GM18868 (cell line): ENCODE measurements around the gene SLC7A4.
"Not testable (repeated sequence)": the region's sequence is repeated elsewhere in the genome, so short reads cannot be mapped to it uniquely, and the experiment has no call there.

ENCODE experiments used
- ATAC-seq: cut with Tn5 transposase; IDR thresholded peaks from one replicate; pipeline ENCODE4 v1.9.1; 2021; ENCODE audit warnings: mild to moderate bottlenecking, moderate library complexity; ENCODE audit not compliant: unreplicated experiment

SLC7A4 gene

DNA sequence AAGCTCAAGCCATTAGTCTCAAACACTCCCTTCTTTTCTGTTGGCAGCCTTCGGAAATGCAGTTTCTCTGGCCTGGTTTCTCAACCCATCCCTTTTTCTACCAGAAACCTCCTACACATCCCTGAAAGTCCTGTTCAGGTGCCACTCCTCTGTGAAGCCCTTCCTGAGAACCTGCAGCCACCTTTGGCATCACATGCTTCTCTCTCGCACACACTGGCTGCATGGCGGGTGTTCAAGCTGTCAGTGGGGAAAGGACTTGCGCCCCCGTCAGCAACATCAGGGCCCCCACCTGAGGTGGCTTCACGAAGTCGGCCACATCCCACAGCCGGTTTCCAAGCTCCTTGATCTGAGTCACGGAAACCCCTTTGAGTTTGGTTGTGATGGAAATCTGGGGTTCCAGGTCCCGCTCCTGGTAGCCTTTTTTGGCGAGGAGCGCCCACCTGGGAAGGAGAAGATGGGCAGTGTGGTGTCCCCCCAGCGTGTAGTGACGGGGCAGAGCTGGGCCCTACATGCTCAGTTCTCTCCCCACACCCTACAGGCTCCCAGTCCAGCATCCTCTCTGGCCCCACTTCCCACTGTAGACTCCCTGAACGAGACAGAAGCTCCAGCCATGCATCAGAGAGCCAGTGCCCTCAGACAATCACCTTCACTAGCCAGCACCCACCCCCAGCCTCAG lies 11.6 kb upstream of the SLC7A4 start:
- no peak for ATAC-seq

DNA sequence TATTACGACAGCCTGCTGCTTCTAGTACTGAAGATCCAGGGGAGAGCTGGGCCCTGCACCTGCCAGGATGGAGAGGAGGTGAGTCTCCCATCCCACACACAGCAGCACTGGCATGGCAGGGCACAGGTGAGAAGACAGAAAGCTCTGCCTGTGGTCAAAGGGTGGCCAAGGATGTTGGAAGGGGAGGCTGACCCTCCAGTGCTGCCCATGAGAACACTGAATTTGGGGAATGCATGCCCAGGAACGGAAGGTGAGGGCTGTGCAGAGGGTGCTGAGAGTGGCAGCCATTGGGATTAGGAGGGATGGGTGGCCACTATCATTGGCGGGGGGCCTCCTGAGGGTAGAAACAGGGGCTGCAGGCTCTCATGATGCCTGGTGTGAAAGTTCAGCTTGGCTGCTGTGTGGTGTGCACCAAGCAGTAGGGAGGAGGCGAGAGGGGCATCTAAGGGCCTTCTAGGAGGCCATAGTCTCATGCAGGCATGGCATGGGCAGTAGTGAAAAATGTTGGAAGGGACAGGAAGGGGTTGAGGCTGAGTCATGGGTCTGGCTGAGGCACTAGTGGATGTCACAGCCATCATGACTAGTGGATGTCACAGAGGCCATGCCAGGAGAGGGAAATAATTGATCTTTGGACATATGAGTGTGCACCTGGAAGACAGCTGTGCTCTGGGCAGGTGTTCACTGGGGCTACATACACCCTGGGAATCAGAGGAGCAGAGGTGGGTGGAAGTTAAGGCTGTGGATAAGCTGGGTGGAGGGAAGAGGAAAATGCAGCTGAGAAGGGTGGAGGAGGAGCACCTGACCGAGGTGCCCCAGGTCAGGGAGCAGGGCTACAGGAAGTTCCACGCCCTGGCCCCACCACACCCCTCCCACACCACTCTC lies 10.9 kb upstream of the SLC7A4 start:
- ATAC-seq: no peak

DNA sequence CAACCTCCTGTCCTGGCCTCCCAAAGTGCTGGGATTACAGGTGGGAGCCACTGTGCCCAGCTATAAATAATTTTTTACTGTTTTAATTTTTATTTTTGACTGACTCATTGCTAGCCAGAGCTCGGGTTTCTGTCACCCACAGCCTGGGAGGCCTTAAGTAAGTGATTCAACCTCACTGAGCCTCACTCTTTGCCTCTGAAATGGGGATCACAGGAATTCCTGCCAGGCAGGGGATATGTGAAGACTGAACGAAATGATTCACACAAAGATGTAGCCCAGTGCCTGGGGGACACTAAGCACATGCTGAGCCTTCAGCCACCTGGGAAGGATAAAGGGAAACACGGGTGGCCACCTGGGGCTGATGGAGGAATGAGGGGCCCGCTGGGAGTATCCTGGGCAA lies 9.6 kb upstream of the SLC7A4 start:
- ATAC-seq: no peak

DNA sequence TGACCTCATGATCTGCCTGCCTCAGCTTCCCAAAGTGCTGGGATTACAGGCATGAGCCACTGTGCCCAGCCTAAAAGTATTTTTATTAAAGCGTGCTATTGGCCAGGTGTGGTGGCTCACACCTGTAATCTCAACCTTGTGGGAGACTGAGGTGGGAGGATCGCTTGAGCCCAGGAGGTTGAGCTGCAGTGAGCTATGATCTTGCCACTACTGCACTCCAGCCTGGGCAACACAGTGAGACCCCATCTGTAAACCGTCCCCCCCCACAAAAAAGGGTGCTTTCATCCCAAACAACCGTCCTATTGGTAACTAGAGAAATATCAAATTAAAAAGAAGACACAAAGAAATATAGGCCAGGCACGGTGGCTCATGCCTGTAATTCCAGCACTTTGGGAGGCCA lies 6.8 kb upstream of the SLC7A4 start:
- not testable (repeated sequence) for ATAC-seq

DNA sequence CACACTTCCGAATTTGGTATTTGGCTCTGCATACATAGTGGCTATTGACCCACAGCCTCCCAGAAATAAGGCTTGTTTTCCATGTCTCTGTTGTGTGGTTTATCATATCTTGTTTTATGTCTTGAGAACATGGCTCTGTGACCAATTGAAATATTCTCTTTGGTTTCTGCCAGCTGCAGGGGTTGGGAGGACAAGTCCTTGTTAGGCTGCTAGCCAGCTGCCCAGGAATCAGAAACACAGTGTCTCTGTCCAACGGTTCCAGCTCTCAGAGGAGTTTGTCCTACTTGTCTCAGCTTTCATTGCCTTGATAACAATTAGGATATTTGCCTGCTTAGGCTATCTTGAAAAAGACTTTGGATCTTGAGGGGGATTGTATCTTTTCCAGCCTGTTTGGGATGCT lies 6.0 kb upstream of the SLC7A4 start:
- ATAC-seq: no peak

DNA sequence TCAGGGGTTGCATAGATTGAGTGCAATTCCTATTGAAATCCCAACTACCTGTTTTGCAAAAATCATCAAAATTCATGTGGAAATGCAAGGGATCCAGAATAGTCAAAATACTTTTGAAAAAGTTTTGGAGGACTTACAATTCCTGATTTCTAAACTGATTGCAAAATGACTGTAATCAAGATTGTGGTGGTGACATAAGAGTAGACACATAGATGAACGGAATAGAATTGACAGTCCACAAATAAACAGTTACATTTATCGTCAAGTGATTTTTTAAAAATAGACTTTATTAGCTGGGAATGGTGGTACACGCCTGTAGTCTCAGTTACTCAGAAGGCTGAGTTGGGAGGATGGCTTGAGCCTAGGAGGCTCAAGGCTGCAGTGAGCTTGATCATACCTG lies 2.6 kb upstream of the SLC7A4 start:
- ATAC-seq: no peak

DNA sequence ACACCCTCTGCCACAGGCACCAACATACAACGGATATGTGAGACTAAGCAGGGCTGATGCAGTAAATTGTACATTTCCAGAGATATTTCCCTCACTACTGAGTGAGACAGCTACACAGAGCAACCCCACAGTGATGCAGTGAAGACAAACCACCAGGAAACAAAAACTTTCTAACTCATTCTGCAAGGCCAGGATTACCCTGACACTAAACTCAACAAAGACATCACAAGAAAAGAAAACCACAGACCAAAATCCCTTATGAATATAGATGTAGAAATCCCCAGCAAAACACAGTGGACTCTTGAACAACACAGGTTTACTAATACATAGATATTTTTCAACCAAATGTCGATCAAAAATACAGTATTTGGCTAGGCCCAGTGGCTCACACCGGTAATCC lies 1.5 kb upstream of the SLC7A4 start:
- no peak for ATAC-seq

DNA sequence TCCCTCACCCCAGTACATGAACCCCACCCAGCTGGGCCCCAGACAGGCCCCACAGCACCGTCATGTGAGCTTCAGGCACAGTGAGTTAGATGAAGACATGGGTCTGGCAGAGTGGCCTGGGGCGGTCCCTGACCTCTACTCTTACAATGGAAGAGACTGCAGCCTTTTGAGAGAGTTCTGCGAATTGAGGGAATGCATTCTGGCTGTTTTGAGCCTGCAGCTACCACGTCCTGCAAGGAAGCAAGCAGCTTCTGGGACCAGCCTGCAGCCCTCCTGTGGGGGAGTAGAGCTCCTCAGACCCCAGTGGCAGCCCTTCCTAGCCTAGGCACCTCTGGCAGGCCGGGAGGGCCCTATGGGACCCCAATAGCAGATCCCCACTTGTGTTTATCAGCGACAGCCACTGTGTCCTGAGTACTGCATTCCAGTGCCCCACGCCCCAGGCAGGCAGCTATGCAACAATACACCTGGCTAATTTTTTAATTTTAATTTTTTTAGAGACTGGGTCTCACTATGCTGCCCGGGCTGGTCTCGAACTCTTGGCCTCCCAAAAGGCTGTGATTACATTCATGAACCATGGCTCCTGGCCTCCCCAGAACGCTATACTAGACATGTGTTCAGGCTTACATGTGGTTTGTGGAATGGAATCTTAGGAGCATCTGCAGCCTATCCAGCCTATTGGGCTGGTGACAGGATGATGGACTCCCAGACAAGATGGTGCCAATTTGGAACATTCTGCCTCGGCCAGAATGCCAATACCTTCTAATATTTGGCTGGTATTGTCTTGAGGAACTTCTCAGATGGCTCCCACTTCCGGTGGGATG lies 717 bp upstream of the SLC7A4 start:
- ATAC-seq: no peak

DNA sequence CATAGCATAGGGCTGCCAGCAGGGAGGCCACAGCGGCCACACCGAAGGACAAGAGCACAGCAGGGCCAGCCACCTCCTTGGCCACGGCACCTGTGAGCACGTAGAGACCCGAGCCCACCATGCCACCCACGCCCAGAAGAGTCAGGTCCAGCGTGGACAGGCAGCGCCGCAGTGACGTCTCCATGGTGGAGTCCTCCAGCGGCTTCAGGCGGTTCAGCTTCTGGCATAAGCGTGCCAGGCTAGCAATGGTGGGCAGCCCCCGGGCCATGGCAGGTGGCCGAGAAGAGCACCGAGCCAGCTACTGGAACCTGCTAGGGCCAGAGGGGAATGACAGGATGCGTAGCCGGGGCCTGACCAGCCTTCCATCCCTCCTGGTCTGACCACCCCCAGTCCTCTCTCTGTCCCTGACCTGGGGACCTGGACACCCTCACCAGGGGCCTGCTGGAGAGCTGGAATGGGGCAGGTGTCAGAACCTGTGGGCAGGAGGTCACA lies 770 bp downstream of the SLC7A4 start:
- ATAC-seq: no peak

DNA sequence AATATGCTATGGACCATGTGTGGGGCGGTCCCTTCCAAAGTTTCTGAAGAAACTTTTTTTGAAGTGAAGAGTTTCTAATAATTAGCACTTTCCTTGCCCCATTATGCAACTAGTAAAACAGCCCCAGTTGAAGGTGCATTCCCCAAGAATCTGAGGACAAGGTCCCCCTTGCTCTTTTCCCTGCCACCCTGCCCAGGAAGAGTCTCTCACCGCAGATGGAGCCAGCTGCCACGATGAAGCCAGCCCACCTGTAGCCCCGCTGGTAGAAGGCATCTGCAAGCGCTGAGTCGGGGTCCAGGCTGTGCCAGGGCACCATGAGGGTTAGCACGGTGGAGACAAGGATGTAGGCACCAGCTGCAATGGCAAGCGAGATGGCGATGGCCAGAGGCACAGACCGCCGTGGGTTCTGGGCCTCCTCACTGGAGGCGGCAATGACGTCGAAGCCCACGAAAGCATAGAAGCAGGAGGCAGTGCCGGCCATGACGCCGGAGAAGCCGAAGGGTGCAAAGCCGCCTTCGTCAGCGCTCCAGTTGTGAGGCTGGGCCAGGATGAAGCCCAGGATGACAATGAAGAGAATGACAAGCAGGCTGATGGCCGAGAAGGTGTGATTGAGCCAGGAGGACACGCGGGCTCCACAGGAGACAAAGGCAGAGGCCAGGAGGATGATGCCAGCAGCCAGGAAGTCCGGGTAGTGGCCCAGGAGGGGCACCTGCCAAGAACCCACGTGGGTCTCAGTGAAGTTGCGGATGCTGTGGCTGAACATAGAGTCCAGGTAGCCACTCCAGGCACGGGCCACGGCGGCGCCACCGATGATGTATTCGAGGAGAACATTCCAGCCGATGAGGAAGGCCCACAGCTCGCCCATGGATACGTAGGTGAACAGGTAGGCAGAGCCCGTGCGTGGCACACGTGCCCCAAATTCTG lies 1.5 kb downstream of the SLC7A4 start:
- no peak for ATAC-seq

DNA sequence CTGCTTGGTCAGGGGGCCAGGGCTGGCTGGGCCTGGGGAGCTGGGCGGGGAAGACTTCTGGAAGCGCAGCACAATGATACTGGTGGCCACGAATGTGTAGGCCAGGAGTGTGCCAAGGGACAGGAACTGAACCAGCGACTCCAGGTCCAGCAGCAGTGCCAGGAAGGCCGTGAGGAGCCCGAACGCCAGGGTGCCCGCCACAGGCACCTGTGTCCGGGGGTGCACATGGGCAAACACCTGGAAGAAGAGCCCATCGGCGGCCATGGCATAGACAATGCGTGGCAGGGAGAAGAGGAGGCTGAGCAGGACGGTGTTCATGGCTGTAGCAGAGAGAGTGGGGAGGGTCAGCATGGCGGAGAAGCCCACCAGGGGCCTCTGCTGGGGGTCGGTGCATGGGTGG lies 2.3 kb downstream of the SLC7A4 start:
- ATAC-seq: no peak

DNA sequence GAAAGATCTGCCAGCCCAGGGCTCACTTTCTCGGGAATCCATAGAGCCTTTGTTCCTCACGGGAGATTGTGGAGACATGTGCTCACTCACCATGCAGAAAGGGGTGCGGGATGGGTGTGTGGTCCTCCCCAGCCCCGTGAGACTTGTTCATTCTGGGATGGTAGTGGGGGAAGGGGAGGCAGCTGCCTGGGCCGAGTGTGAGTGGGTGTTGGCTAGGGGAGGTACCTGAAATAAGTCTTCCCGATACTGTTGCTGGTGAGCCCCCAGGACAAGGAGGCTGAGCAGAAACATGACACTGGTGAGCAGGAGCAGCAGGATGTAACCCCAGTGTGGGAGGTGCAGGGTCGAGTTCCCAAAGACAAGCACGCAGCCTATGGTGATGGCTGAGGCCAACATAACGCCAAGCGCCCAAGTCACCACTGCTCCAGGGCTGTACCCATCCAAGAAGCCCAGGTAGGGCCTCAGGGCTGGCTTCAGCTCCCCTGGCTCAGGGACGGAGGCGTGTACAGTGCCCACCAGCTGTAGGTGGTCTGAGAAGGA lies 2.8 kb downstream of the SLC7A4 start:
- ATAC-seq: no peak

DNA sequence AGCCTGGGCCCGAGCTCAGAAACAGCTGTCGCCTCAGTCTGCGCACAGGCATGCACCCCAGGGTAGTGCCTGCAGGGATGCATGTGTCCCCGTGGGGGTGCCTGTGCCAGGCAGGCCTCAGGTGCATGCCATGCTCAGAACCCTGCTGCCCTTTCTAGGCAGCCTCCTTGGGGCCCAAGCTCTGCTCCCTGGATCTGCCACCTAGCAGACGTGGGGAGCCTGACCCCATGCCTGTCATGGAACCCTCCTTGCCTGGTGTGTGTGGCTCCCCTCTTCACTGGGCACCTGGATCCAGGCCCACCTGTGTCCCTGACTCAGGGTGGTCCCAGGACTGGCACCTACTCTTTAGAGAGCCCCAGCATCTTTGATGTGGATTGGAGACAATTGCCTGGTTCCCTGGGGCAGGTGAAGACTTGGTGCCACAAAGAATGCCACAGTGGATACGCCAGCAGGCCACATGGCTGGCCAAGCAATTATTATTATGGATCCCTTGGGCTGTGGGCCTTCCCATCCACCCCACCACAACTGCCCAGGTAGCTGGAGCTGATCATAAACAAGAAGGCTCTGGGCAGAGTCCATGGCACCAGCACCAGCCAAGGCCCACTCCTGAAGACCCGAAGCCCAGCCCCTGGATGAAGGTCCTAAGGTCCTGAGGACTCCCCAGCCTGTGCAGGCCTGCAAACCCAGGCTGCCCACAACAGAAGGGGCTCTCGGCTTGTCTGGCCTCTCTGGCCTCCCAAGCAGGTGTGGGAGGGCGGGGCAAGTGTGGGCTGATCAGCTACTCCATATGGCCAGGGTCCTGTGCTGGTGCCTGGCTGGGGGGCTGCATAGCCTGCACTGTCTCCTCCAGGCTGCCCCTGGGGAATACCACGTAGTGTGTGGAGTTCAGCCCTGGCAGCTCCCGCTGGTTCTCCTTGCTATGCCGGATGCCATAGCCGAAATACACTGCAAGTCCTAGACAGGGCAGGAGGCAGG lies 3.8 kb downstream of the SLC7A4 start:
- ATAC-seq: no peak

DNA sequence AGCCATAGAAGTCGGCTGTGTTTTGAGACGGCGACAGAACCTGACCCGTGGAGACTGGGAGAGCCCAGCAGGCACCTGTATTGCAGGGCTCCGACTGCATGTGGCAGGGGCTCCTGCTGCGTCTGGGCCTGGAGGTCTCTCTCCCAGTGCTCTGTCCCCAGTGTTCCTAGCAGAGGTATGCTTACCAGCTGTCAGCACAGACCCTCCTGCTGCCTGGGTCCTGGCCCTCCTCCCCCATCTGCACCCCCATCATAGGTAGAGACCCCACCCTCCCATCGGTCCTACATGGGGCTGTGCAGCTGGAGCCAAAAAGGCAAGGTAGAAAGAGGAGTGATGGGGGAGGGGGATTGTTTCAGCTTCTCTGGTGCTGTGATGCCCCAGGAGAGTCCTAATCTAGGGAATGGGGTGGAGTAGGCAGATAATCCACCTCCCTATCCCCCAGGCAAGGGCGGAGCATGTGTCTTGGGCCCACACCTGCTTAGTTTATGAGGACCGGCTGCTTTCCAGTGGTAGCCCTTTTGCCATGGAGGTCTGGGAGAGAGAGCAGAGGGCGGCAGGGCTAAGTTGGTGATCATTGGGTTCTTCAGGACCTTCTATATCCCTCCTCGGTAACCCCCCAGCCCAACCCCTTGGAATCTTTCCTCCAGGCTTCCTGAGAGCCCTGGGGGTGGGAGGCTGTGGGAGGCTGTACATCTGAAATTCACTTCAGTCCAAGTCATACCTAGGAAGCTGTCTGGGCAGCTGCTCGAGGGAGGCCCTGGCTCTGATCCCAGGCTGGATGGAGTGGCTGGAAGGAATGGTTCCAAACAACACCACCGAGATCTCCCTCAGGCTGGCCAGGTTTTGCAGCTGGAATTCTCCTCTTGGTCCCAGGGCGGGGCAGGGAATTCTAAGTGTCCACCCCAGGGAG lies 5.3 kb downstream of the SLC7A4 start:
- ATAC-seq: no peak

DNA sequence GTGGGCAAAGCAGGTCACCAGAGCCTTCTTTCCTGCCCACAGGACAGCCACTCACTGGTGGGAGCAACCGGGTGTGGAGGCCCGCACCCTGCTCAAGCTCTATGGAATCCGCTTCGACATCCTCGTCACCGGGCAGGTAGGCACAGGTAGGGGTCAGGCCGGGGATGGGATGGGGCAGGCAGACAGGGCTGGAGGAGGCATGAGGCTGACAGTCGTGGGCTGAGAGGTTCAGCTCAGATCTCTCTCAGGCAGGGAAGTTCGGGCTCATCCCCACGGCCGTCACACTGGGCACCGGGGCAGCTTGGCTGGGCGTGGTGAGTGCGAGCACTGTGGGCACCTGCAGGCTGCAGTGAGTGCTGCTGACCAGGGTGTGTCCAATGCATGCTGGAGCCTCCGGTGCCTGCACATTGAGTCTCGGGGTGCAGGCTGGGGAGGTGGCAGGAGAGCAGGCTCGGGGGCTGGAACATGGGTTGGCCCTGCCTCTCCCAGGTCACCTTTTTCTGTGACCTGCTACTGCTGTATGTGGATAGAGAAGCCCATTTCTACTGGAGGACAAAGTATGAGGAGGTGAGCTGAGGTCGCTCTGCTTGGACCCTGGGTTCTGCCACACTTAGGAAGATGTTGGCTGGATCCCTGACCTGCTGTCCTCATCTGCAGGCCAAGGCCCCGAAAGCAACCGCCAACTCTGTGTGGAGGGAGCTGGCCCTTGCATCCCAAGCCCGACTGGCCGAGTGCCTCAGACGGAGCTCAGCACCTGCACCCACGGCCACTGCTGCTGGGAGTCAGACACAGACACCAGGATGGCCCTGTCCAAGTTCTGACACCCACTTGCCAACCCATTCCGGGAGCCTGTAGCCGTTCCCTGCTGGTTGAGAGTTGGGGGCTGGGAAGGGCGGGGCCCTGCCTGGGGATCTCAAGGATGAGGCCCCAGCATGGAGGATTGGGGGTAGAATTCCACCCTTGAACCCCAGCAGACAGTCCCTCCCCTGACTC lies 6.3 kb downstream of the SLC7A4 start:
- ATAC-seq: no peak

DNA sequence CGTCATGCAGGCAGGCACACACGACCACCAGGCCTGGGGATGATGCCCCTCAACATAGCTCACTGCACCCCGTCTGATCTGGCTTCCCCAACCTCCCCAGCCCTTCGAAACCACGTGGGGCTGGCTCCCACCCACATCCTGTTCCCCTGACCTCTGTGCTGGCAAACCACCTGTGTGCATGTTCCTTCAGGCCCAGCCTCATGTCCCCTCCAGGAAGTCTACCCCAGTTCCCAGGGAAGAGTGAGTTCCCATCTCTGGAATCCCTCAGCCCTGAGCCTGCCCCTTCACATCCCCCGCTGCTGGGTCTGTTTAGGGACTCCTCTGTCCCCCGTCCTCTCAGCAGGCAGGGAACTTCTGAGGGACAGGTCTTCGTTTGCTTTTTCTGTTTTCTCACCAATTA lies 7.1 kb downstream of the SLC7A4 start:
- ATAC-seq: no peak
